Activated CD8-positive, alpha-beta T cell treated with anti-CD3 and anti-CD28 coated beads, Interleukin-2, amount 10 ng/mL, durations not matched to agents 7 days and 5 days (primary cell): Measurements from ENCODE around the gene SIM2. TPM values are rescaled to one million over a fixed set of nuclear protein-coding genes. Genes with fewer than 3 reads are reported as not detected.

Experiments used
- ATAC-seq: fragments of 150-1000 bp; cut with Tn5 transposase; one replicate; pipeline ENCODE4 v1.10.0; 2021; ENCODE audit warnings: moderate library complexity
- CTCF ChIA-PET: fragments of 350-600 bp; sonication (Branson Sonifier 250); formaldehyde crosslinking; loops from one replicate; lab custom pipeline; 2021; ENCODE audit warnings: antibody characterized with exemption; lab: Charles Lee
- POLR2A ChIA-PET: fragments of 350-600 bp; sonication (Branson Sonifier 250); formaldehyde crosslinking; loops from one replicate; lab custom pipeline; 2021; ENCODE audit warnings: antibody characterized with exemption; lab: Charles Lee
- DNase-seq: peaks from one replicate; pipeline ENCODE4 v3.0.0-alpha.2; 2020
- H3K27ac Mint-ChIP-seq: one replicate; pipeline ENCODE4 v1.8.0; 2021; ENCODE audit warnings: mild to moderate bottlenecking, mixed read lengths
- H3K27me3 Mint-ChIP-seq: one replicate; pipeline ENCODE4 v1.8.0; 2021; ENCODE audit warnings: low read depth, mixed read lengths
- H3K36me3 Mint-ChIP-seq: one replicate; pipeline ENCODE4 v1.8.0; 2021; ENCODE audit warnings: low read depth, mixed read lengths
- H3K4me1 Mint-ChIP-seq: one replicate; pipeline ENCODE4 v1.8.0; 2021; ENCODE audit warnings: low read depth, mixed read lengths
- H3K4me3 Mint-ChIP-seq: one replicate; pipeline ENCODE4 v1.8.0; 2021; ENCODE audit warnings: mild to moderate bottlenecking, mixed read lengths
- H3K9me3 Mint-ChIP-seq: one replicate; pipeline ENCODE4 v1.8.0; 2022; ENCODE audit warnings: mixed read lengths; ENCODE audit not compliant: insufficient read depth
- total RNA-seq, 2 experiments: library from RNA; stranded (reverse); gene quantifications; one replicate each; pipeline ENCODE4 v1.2.3, GENCODE V29; 2021

Gene SIM2
- total RNA-seq, 2 experiments from 2014 or later: not detected

DNA sequence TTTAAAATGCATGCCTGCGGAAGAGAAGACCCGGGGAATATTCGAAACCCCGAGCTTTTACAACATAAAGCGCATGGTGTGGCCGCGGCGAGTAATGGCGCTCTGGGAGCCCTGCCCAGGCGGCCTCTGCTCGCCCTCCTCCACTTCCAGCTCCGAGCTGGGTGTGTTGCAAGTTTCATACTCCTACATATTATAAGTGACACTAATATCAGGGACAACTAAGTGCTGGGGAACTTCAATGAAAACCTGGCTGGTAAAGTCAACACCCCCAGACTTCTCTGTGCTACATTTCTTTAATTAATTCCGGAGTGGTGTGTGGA is 11.8 kb downstream of the SIM2 start:
- CTCF ChIA-PET: interaction anchor here (1.4 kb wide), 1 partner anchor 143 kb away, joined by 3 read pairs; no protein-coding TSS in a partner anchor
- no peak overlapping the region for H3K27ac Mint-ChIP-seq
- H3K27me3 Mint-ChIP-seq: peaks cover 78% of the 10 kb centered on the region
- POLR2A ChIA-PET: no interaction called here
- peaks cover 22% of the 10 kb centered on the region for H3K4me1 Mint-ChIP-seq
- H3K4me3 Mint-ChIP-seq: no peak overlapping the region
- peaks cover 2% of the 10 kb centered on the region for H3K36me3 Mint-ChIP-seq
- DNase-seq (no peak), ATAC-seq (no peak)
- no peaks in the 10 kb centered on the region for H3K9me3 Mint-ChIP-seq

DNA sequence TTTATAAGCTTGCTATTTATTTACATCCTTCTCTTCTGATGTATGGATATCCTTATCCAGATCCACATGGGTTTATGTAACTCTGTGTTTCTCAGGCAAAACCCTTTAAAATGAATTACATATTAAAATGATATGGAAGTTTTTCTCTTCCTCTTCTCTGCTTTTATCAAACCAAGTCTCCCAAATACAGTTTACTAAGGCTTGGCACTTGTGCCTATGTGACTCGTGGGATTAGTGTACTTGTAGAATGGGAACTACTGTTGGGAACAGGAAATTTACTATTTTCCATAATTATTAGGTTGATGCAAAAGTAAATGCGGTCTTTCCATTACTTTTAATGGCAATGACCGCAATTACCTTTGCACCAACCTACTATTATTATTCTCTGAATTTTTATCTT is 14.8 kb downstream of the SIM2 start:
- POLR2A ChIA-PET: no interaction called here
- Mint-ChIP-seq H3K4me1 (peaks cover 2% of the 10 kb centered on the region), H3K27me3 (peaks cover 66% of the 10 kb centered on the region), H3K4me3 (no peak overlapping the region), H3K27ac (no peak overlapping the region), H3K9me3 (no peaks in the 10 kb centered on the region), H3K36me3 (peaks cover 2% of the 10 kb centered on the region)
- DNase-seq: no peak
- ATAC-seq: no peak
- CTCF ChIA-PET: no interaction called here

DNA sequence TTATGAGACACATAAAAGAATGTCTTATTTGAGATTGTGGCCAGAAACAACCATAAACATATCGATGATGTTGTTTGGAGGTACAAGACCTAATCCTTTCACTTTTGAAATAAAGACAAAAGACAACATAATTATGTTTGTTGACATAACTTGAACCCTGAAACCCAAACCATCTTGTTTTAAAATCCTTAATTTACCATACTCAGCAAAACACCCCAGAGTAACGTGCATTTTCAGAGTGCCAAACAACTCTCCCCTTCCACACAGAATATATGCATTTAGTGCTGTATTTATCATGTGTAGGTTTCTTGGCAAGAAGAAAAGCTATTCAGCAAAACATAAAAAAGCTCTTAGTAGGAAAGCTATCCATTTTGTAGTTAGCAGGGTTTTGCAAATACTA is 17.5 kb downstream of the SIM2 start:
- no peak overlapping the region for H3K27ac Mint-ChIP-seq
- POLR2A ChIA-PET: interaction anchor here (0.7 kb wide), 1 partner anchor 24 kb away, joined by 6 read pairs; no protein-coding TSS in a partner anchor
- no peaks in the 10 kb centered on the region for H3K36me3 Mint-ChIP-seq
- CTCF ChIA-PET: interaction anchor here (0.6 to 2.0 kb wide), 4 partner anchors 11 to 320 kb away, joined by 3 to 9 read pairs (median 4); no protein-coding TSS in a partner anchor
- H3K4me1 Mint-ChIP-seq: no peaks in the 10 kb centered on the region
- peaks cover 53% of the 10 kb centered on the region for H3K27me3 Mint-ChIP-seq
- ATAC-seq (no peak), DNase-seq (no peak)
- H3K9me3 Mint-ChIP-seq: no peaks in the 10 kb centered on the region
- no peak overlapping the region for H3K4me3 Mint-ChIP-seq

DNA sequence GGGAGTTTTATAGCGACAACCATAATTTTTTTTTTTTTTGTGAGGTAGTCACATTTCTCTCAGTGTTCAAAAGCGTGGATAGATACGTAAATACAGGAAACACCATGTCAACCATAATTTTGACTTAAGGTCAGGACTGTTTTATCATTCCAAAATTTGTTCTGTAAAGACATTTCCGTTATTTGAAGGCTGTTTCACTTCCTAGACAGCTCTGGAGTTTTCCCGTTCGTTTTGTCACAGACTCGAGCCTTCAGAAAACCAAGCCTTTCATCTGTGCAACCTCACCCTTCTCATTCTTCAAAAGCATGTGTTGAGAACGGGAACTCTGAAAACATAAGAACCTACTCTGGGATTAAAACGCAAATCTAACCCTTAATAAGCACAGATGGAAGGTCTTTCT is 17.9 kb downstream of the SIM2 start:
- H3K27me3 Mint-ChIP-seq: peaks cover 51% of the 10 kb centered on the region
- no peak overlapping the region for H3K4me3 Mint-ChIP-seq
- no peak overlapping the region for H3K27ac Mint-ChIP-seq
- ChIA-PET CTCF (interaction anchor here (0.6 to 2.0 kb wide), 3 partner anchors 11 to 320 kb away, joined by 3 to 9 read pairs (median 4); no protein-coding TSS in a partner anchor), POLR2A (interaction anchor here (0.7 kb wide), 1 partner anchor 24 kb away, joined by 6 read pairs; no protein-coding TSS in a partner anchor)
- ATAC-seq (no peak), DNase-seq (no peak)
- no peaks in the 10 kb centered on the region for H3K36me3 Mint-ChIP-seq
- H3K4me1 Mint-ChIP-seq: no peaks in the 10 kb centered on the region
- H3K9me3 Mint-ChIP-seq: no peaks in the 10 kb centered on the region

DNA sequence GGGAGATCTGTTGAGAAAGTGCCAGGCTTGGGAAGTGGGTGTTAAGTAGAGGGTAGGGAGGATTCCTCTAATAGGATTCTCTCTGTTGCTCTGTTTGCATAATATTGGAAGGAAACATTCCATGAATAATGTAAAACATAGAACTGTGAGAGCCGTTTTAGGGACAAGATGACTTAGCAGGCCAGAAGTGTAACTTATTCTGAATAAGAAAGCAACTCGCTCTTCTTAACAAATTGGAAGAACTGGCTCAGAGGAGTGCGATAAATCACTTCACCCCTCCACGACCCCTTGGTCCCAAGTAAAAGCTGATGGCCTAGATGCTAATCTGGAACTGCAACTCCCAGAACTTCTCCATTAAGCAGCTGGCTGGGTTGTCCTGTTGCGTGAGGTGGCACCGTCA is 19.1 kb downstream of the SIM2 start:
- Mint-ChIP-seq H3K27me3 (peaks cover 40% of the 10 kb centered on the region), H3K36me3 (no peaks in the 10 kb centered on the region), H3K9me3 (no peaks in the 10 kb centered on the region), H3K4me3 (no peak overlapping the region), H3K27ac (no peak overlapping the region), H3K4me1 (no peaks in the 10 kb centered on the region)
- CTCF ChIA-PET: no interaction called here
- POLR2A ChIA-PET: no interaction called here
- no peak for DNase-seq
- ATAC-seq: no peak

DNA sequence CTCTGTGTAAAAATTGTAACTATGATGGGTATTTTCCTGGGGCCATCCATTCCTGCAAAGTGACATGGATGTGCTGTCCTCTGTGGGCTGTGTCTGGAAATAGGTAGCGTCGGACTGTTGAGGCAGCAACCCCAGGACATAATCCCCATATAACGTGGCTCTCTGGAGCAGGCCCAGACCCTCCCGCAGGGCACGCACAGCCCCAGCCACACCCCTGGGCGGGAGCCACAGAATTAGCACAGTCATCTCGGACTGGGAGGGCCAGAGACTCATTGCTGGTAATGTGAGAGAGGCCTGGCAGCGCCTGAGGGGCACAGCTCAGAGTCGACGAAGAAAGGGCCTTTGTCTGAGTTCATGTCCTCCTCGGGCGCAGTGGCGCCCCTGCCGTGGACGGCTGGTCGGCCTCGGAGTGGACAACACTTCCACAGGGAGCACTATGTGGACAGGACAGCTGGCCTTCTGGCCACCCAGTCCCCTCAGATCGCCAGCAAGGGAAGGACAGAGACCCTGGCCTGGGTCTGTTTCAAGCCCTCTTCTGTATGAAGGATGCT is 20.1 kb downstream of the SIM2 start:
- Mint-ChIP-seq H3K36me3 (no peaks in the 10 kb centered on the region), H3K4me3 (no peak overlapping the region), H3K9me3 (no peaks in the 10 kb centered on the region), H3K4me1 (no peaks in the 10 kb centered on the region), H3K27me3 (peaks cover 30% of the 10 kb centered on the region), H3K27ac (no peak overlapping the region)
- POLR2A ChIA-PET: no interaction called here
- DNase-seq (no peak), ATAC-seq (no peak)
- CTCF ChIA-PET: no interaction called here

DNA sequence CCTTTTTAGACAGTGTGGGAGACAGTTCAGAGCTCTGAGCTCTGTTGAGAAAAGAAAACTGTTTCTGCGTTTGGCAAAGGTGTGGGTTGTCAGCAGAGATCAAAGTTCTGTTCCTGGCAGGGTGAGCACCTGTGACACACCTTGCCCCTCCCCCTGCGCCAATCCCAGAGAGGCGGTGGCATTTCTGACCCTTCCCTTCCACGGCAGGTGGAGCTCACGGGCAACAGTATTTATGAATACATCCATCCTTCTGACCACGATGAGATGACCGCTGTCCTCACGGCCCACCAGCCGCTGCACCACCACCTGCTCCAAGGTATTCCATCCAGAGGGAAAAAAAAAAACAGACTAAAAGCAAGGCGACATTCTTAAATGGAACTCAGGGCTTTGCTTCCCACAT is 20.7 kb downstream of the SIM2 start:
- ATAC-seq (no peak), DNase-seq (no peak)
- Mint-ChIP-seq H3K36me3 (no peaks in the 10 kb centered on the region), H3K4me1 (no peaks in the 10 kb centered on the region), H3K4me3 (no peak overlapping the region), H3K9me3 (no peaks in the 10 kb centered on the region), H3K27ac (no peak overlapping the region), H3K27me3 (peaks cover 25% of the 10 kb centered on the region)
- POLR2A ChIA-PET: no interaction called here
- CTCF ChIA-PET: no interaction called here

DNA sequence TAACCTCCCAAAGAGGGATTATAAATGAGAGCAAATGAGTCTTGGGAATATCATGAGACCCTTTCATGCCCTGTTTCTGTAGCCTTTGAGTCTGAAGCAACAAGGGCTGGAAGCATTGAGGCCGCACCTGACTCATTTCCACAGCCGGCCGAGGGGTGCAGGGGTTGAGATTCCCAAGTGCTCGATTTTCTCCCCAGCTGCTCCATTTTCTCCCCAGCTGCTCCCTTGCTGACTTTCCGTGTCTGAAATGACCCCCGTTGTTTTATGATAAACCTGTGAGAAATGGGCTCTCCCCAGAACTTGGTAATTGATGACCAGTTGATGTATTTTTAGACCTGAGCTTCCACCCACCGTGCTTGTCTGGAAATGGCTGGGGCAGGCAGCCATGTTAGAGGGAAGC is 22.9 kb downstream of the SIM2 start:
- Mint-ChIP-seq H3K27me3 (peaks cover 11% of the 10 kb centered on the region), H3K9me3 (no peaks in the 10 kb centered on the region), H3K27ac (no peak overlapping the region), H3K36me3 (no peaks in the 10 kb centered on the region), H3K4me3 (no peak overlapping the region), H3K4me1 (no peaks in the 10 kb centered on the region)
- POLR2A ChIA-PET: no interaction called here
- CTCF ChIA-PET: no interaction called here
- DNase-seq: no peak
- no peak for ATAC-seq

DNA sequence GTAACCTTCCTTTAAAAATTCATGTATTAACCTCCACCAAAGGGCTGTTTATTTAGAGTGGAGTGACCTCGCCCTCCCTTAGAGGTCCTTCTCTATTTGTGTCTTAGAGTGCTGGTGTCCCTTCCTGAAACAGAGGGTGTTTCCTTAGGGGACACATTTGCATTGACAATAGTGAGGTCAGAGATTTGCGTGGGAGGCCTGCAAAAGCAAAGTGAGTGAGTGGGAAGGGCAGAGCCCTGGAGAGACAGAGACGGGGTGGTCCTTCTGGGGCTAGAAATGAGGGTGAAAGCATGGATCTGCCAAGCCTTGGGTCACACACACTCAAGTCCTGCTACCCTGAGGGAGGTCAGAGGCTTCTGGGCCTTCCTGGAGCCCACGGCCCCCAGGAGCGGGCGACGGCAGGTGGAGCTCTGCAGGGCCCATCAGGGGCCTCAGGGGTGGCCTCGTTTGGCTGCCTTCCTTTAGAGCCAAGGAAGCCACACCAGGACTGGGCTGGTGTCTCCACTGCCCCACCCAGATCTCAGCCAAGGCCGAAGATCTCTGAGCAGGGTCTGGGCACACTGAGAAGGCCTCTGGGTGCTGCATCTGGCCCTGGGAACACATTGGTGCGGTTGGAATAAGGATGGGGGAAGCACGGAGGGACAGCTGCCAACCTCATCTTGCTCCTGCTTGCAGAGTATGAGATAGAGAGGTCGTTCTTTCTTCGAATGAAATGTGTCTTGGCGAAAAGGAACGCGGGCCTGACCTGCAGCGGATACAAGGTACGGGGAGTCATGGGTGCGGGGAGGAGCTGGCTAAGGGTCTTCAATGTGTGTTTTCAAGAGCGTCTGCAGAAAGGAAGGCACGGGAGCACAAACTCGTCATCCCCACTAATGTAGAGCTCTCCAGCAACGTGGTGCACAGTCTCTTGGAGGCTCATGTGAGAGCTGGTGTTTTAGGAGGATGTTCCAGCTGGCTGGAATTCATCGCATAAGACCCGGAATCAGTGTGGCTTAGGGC is 23.8 kb downstream of the SIM2 start:
- no peak for ATAC-seq
- CTCF ChIA-PET: no interaction called here

DNA sequence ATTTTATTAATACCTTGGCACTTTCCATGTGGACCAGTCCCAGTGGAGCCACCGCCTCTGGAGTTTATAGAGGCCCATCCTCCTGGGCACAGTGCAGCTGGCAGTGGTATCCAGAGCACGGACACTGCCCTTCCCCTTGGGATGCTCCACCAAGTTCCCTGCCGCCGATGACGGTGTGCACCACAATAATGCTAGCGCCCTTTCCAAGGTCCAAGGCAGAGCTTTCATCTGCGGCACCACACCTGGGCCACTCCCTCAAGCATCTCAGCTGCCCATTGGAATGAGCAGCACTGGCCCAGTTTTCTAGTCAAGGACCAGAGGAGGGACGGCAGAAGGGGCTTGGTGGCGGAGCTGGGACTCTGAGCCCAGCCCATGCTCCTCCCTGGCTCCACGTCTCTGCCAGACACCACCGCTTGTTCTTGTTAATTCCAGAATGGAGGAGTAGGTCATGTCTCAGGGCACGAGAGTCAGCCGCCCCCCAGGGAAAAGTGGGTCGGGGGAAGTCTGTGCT is 24.5 kb downstream of the SIM2 start:
- Mint-ChIP-seq H3K36me3 (no peaks in the 10 kb centered on the region), H3K27me3 (peaks cover 6% of the 10 kb centered on the region), H3K4me3 (no peak overlapping the region), H3K4me1 (no peaks in the 10 kb centered on the region), H3K27ac (no peak overlapping the region), H3K9me3 (no peaks in the 10 kb centered on the region)
- POLR2A ChIA-PET: no interaction called here
- ATAC-seq (no peak), DNase-seq (no peak)
- CTCF ChIA-PET: no interaction called here

More for the DNA sequence above, 23.8 kb downstream of the SIM2 start:
- H3K9me3 Mint-ChIP-seq: no peaks in the 10 kb centered on the region
- peaks cover 8% of the 10 kb centered on the region for H3K27me3 Mint-ChIP-seq
- POLR2A ChIA-PET: no interaction called here
- no peak for DNase-seq
- no peak overlapping the region for H3K4me3 Mint-ChIP-seq
- H3K27ac Mint-ChIP-seq: no peak overlapping the region
- no peaks in the 10 kb centered on the region for H3K4me1 Mint-ChIP-seq
- H3K36me3 Mint-ChIP-seq: no peaks in the 10 kb centered on the region

DNA sequence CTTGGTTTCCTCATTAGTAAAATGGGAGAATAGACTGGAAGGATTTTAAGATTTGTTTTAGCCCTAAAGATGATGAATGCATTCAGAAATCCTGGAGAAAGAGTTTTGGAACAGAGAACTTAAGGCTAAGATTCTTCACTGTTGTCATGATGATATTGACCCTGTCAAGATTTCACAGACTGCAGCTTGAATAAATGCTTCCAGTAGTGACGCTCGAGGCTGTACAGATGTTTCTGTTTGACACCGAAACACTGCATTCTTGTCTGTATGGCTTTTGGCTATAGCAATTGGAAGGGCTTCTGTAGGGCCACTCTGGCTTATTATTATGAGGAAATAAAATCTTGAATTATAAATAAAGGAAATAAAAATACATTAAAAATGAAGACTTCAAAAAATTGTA is 25.7 kb downstream of the SIM2 start:
- peaks cover 6% of the 10 kb centered on the region for H3K27me3 Mint-ChIP-seq
- H3K36me3 Mint-ChIP-seq: no peaks in the 10 kb centered on the region
- ATAC-seq: no peak

DNA sequence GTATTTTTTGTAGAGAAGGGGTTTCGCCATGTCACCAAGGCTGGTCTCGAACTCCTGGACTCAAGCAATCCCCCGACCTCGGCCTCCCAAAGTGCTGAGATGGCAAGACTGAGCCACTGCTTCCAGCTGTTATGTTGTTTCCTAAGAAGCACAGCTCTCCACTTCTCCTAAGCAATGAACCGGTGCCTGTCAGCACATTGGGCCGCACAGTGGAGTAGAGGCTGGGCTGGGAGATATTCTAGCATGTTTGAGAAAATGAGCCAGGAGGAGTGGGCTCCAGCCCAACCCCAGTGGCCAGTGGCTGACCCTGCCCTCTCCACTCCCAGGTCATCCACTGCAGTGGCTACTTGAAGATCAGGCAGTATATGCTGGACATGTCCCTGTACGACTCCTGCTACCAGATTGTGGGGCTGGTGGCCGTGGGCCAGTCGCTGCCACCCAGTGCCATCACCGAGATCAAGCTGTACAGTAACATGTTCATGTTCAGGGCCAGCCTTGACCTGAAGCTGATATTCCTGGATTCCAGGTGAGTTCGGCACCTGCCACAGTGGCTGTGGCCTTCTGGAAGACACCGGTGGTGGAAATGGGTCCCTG is 27.0 kb downstream of the SIM2 start:
- ChIA-PET POLR2A (no interaction called here), CTCF (no interaction called here)
- no peaks in the 10 kb centered on the region for H3K9me3 Mint-ChIP-seq
- ATAC-seq: no peak
- H3K27ac Mint-ChIP-seq: no peak overlapping the region
- no peak for DNase-seq
- no peaks in the 10 kb centered on the region for H3K36me3 Mint-ChIP-seq
- no peaks in the 10 kb centered on the region for H3K4me1 Mint-ChIP-seq
- no peak overlapping the region for H3K4me3 Mint-ChIP-seq
- H3K27me3 Mint-ChIP-seq: peaks cover 3% of the 10 kb centered on the region

More for the DNA sequence above, 25.7 kb downstream of the SIM2 start:
- ChIA-PET CTCF (no interaction called here), POLR2A (no interaction called here)
- Mint-ChIP-seq H3K9me3 (no peaks in the 10 kb centered on the region), H3K4me1 (no peaks in the 10 kb centered on the region), H3K4me3 (no peak overlapping the region), H3K27ac (no peak overlapping the region)
- DNase-seq: no peak
